Superior temporal gyrus (tissue), 1 donor: ENCODE data around the gene CELSR1.
A peak's percentile ranks its signal among the peaks of the same experiment; 100 is the strongest.
"Not testable (repeated sequence)": the region's sequence is repeated elsewhere in the genome, so short reads cannot be mapped to it uniquely, and the experiment has no call there.

Experiments used
- DNase-seq: peaks from one replicate; pipeline ENCODE4 v3.0.0-alpha.2; 2016; ENCODE audit errors: extremely low spot score

The CELSR1 gene

DNA sequence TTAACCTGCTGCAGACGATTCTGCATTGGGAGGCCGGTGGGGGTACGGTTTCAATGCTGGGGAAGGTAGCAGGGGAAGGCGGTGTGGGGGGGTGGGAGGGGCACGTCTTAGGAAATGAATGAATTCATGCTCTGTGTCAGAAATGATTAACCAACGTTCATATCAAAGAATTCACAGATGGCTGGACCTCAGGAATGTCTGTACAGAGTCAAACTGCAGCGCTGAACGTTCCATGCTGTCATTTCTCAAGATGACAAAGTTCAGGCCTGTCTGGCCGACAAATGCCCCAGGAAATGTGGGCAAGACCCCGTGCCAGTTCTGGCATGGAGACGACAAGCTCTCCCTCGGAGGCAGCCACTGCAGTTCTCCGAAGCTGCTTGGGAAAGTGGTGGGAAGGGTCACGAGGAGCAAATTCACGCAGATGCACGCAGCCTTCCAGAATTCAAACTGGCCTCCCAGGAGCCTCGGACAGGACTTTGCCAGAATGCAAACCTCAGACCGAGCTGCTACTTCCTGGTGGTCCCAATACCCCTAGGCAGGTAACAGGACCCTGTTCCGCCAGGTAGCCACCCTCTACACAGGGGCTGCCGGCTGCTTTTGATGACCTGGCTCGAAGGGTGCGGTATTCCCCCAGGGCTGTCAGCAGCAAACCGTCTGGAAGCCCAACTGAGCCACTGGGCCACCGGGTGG, 120.4 kb downstream of the CELSR1 start:
- no peak for DNase-seq

DNA sequence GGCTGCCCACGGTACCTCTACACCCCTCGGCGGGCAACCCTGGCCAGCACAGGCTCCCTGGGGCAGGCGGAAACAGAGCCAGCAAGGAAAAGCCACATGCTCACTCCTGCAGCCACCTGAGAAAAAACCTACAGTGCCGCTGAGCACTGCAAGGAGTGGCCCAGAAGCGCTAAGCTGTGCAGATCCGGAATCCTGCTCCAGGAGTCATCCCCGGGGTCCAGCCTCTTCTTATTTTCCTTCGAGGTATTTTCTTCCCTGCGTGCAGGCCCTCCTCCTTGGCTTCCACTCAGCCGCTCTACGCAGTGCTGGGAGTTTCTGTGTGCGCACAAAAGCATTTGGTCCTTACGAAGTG, 120.9 kb downstream of the CELSR1 start:
- no peak for DNase-seq

GRCh38 chr22:46415776-46416519, 121.5 kb downstream of the CELSR1 start:
- DNase-seq: peak; percentile 13

GRCh38 chr22:46414704-46415103, 122.7 kb downstream of the CELSR1 start:
- DNase-seq: no peak

GRCh38 chr22:46413725-46414379, 123.6 kb downstream of the CELSR1 start:
- DNase-seq: no peak

GRCh38 chr22:46411347-46411746, 126.1 kb downstream of the CELSR1 start:
- no peak for DNase-seq

GRCh38 chr22:46410291-46410808, 127.1 kb downstream of the CELSR1 start:
- DNase-seq: no peak

GRCh38 chr22:46409631-46410210, 127.7 kb downstream of the CELSR1 start:
- DNase-seq: no peak

- DNase-seq: no peak
Measured at GRCh38 chr22:46408568-46409506, 128.6 kb downstream of the CELSR1 start.

DNA sequence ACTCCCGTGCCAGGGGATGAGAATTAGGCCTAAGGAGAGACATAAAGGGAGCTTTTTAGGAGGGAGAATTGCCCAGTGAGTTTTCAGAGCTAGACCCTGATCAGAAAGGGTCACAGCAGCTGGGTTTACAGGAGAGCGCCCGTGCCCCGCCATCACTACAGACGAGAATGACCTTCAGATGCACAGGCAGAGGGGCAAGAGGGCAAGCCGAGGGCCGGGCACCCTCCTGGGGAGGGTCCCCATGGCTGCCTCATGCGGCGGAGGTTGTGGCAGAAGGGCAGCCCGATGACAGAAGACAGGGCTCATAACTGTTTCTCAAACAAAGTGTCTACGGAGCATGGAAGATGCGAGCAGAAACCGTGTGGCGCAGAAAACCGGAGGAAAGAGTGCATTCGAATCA, 129.7 kb downstream of the CELSR1 start:
- no peak for DNase-seq

DNA sequence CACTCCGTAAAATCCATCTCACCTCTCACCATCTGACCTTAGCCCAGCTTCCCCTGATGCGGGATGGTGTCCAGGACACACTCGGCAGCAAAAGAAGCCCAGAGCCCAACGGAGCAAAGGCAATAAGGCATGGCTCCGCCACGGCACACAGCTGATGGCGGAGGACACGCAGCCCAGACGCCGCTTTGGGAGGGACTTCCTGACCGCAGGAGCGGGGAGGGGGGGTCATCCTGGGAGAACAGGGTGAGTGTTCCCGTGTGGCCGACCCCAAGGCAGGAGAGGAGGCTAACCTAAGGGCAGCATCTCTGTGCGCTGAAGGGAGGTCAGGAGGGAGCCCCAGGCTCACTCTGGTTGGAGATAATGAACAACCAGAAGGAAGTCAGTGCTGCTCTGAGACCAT, 130.6 kb downstream of the CELSR1 start:
- no peak for DNase-seq

GRCh38 chr22:46406349-46406748, 131.1 kb downstream of the CELSR1 start:
- no peak for DNase-seq

- no peak for DNase-seq
Measured at GRCh38 chr22:46405901-46406300, 131.5 kb downstream of the CELSR1 start.

- not testable (repeated sequence) for DNase-seq
Measured at GRCh38 chr22:46403880-46404279, 133.5 kb downstream of the CELSR1 start.

GRCh38 chr22:46402505-46402904, 134.9 kb downstream of the CELSR1 start:
- no peak for DNase-seq

GRCh38 chr22:46401370-46401769, 136.1 kb downstream of the CELSR1 start:
- DNase-seq: no peak

DNA sequence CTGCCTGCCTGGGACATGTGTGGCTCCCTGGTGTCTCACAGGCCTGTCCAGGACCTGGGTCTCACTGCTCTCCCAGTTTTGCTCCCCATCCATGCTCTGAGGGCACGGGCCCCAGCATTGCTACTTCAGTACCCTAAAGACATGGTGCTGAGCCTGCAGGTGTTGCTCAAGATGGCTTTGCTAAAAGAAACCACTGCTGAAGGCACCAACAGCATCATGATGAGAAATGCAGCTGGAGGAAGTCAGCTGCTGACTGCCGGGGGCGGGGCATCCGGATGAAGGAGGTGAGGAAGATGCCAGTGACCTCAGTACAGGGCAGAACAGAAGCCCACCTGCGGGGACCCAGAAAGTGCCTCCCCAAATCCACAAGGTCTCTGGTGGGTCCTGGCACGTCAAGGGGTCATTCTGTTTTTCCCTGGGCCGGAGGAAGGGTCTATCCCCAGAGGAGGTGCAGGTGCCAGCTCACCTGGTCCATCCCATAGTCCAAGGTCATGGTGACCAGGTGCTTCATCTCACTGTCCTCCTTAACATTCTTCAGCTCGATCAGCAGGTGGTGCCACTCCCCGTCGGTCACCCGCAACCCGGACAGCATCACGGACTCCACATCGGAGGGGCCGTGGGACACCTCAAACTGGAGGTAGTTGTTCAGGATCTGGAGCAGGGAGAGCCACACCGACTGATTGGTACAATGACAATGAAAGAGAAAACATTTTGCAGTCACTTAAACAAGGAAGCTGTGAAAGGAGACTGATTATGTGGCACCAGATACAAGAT, 138.0 kb downstream of the CELSR1 start:
- DNase-seq: no peak

DNA sequence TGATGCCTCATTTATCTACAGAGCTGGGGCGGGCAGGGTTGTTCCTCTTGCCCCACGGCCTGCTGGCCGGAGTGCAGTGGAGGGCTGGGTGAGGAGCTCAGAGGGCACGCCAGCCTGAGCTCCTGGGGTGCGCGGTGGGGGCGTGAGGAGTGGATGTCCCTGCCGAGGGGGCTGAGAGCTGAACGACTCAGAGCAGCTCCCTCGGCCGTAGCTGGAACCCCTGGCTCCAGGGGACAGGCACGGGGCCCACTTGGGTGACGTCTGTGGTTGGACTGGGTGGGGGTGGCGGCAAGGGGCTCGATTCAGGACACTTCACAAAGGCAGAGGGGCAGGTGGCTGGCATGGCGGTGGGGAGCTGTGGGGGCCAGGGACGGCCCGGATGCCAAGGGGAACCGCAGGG, 139.5 kb downstream of the CELSR1 start:
- no peak for DNase-seq

DNA sequence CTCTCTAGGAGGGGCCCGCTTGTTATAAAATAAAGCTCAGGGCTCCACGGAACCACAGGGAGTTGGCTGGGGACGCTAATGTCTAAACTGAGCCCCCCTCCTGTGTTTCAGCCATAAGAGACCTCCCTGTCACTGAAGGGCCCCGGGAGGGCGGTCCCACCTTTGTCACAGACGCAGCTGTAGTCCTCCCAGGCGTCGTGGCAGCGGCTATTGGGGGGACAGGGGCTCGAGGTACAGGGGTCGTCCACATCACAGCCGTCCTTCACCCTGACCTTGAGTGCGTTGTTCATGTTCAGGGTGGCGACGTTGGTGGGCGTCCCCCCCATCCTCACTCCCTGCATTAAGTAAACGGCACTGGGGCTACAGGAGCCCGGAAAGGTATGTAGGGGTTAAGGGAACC, 139.9 kb downstream of the CELSR1 start:
- DNase-seq: no peak

DNA sequence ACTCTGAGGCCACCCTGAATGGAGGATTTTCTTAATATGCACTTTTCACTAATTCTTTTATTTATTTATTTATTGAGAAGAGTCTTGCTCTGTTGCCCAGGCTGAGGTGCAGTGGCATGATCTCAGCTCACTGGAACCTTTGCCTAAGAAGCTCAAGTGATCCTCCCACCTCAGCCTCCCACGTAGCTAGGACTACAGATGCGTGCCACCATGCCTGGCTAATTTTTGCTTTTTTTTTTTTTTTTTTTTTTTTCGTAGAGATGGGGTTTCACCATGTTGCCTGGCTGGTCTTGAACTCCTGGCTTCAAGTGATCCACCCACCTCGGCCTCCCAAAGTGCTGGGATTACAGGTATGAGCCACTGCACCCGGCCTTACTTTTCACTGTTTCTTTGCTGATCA, 140.4 kb downstream of the CELSR1 start:
- not testable (repeated sequence) for DNase-seq
